GM11168 (cell line): ENCODE data around the gene SLC23A2.

Source experiments
- in situ Hi-C: fragments of 300-500 bp; cut with MboI; formaldehyde crosslinking; loops from one replicate; pipeline ENCODE4 v1.12.0; 2022; ENCODE audit warnings: low sequenced_read_pairs; ENCODE audit not compliant: unreplicated experiment

Gene SLC23A2

GRCh38 chr20:4805663-4806449 is 195.5 kb downstream of the SLC23A2 start:
- in situ Hi-C loops: no loop called here

- in situ Hi-C loops: no loop called here
Measured at GRCh38 chr20:4802527-4802926, 198.8 kb downstream of the SLC23A2 start.
